ENCODE data around the gene CABLES2. TPM values are rescaled to one million over a fixed set of nuclear protein-coding genes. Genes with fewer than 3 reads are reported as not detected.
"Not testable (repeated sequence)": the region's sequence is repeated elsewhere in the genome, so short reads cannot be mapped to it uniquely, and the experiment has no call there.

CABLES2 gene
- total RNA-seq, 2 donors from 2014 or later, result 20.6 to 25.3 TPM

GRCh38 chr20:62381202-62381797, 25.8 kb downstream of the CABLES2 start:
- intact Hi-C loops (cut with DNase I), result loop anchor here in 1 of 2 donors (5.0 kb wide), 1 partner anchor 79 kb away; the partner anchor contains the start of gene ADRM1
- ATAC-seq, result peak in 1 of 2 donors; percentile 12
- DNase-seq, result no peak

GRCh38 chr20:62378215-62378614, 28.9 kb downstream of the CABLES2 start:
- intact Hi-C loops (cut with DNase I), result no loop called here
- DNase-seq (no peak), ATAC-seq (no peak)

- intact Hi-C loops (cut with DNase I), result no loop called here
- ATAC-seq, result peak; percentile 30 to 56
- no peak for DNase-seq
These were observed 29.4 kb downstream of the CABLES2 start for GRCh38 chr20:62377615-62378178.

- intact Hi-C loops (cut with DNase I), result no loop called here
- no peak for ATAC-seq
- no peak for DNase-seq
These were observed 30.0 kb downstream of the CABLES2 start for GRCh38 chr20:62377064-62377461.

GRCh38 chr20:62376112-62377063, 30.7 kb downstream of the CABLES2 start:
- peak; percentile 68 for DNase-seq
- intact Hi-C loops (cut with DNase I), result no loop called here
- peak; percentile 78 to 80 for ATAC-seq

- intact Hi-C loops (cut with DNase I), result no loop called here
- DNase-seq (no peak), ATAC-seq (no peak)
These were observed 32.5 kb downstream of the CABLES2 start for GRCh38 chr20:62374331-62375152.

- ATAC-seq; DNase-seq; intact Hi-C loops (cut with DNase I): not testable (repeated sequence)
These were observed 33.4 kb downstream of the CABLES2 start for GRCh38 chr20:62373631-62374179.

GRCh38 chr20:62372042-62372993, 34.8 kb downstream of the CABLES2 start:
- intact Hi-C loops (cut with DNase I), result no loop called here
- DNase-seq (no peak), ATAC-seq (no peak)

GRCh38 chr20:62371588-62372041, 35.5 kb downstream of the CABLES2 start:
- intact Hi-C loops (cut with DNase I), result no loop called here
- DNase-seq (no peak), ATAC-seq (no peak)

- ATAC-seq (no peak), DNase-seq (no peak)
- intact Hi-C loops (cut with DNase I), result no loop called here
These were observed 36.1 kb downstream of the CABLES2 start for GRCh38 chr20:62370807-62371587.

GRCh38 chr20:62370115-62370806, 36.8 kb downstream of the CABLES2 start:
- ATAC-seq (no peak), DNase-seq (no peak)
- intact Hi-C loops (cut with DNase I), result no loop called here

GRCh38 chr20:62369815-62370114, 37.3 kb downstream of the CABLES2 start:
- intact Hi-C loops (cut with DNase I), result loop anchor here in 1 of 2 donors (10.0 kb wide), 1 partner anchor 185 kb away; the partner anchor contains the start of gene MTG2
- DNase-seq (no peak), ATAC-seq (no peak)

- intact Hi-C loops (cut with DNase I), result loop anchor here in 1 of 2 donors (10.0 kb wide), 1 partner anchor 184 kb away; the partner anchor contains the start of gene MTG2
- DNase-seq, result no peak
- ATAC-seq, result peak; percentile 5 to 8
These were observed 37.9 kb downstream of the CABLES2 start for GRCh38 chr20:62368976-62369814.

GRCh38 chr20:62368392-62368975, 38.6 kb downstream of the CABLES2 start:
- ATAC-seq (peak in 1 of 2 donors; percentile 7), DNase-seq (no peak)
- intact Hi-C loops (cut with DNase I), result loop anchor here in 1 of 2 donors (10.0 kb wide), 1 partner anchor 184 kb away; the partner anchor contains the start of gene MTG2

Data from left cardiac atrium (tissue), 4 donors.